Measurements from ENCODE around the gene AMBP.

Gene AMBP

GRCh38 chr9:114112778-114113584 lies 34.9 kb upstream of the AMBP start:
- DNase-seq (ENCODE audit: low read depth in 2 of 2): no peak

DNA sequence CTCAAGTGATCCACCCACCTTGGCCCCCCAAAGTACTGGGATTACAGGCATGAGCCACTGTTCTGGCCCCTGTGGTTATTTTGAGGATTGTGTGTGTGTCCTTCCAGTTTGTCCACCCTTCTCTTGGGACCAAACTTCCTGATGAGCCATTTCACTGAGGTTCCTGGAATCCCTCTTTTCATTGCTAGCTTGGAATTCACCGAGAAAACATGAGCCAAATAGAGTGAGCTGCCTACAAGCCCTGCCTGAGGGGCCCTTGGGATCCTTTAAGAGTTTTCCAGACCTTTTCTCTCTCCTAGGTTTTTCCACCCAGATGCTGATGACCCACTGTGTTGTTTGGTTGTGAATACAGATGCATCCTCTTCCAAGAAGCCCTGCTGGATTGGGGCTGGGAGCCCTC lies 34.2 kb upstream of the AMBP start:
- DNase-seq (ENCODE audit: low read depth in 2 of 2): no peak

- no peak for DNase-seq (ENCODE audit: low read depth in 2 of 2)
Measured at GRCh38 chr9:114110180-114110579, 32.1 kb upstream of the AMBP start.

DNA sequence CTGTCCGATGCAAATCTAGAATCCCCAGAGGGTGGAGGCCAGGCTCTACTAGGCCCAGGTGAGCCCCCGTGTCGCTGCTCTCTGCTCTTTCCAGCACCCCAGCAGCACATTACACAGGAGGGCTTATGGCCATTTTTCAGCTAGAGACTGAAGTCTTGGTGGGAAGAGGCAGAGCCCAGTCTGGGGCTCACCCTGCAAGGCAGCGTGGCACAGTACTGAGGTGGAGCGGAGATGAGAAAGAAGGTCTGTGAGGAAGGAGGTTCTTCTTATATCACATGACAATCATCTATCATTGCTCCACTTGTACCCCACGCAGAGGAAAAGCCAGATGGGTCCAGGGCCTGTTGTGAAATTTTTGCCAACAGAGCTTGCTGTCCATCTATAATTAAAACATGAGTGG lies 31.0 kb upstream of the AMBP start:
- DNase-seq (ENCODE audit: low read depth in 2 of 2): no peak

DNA sequence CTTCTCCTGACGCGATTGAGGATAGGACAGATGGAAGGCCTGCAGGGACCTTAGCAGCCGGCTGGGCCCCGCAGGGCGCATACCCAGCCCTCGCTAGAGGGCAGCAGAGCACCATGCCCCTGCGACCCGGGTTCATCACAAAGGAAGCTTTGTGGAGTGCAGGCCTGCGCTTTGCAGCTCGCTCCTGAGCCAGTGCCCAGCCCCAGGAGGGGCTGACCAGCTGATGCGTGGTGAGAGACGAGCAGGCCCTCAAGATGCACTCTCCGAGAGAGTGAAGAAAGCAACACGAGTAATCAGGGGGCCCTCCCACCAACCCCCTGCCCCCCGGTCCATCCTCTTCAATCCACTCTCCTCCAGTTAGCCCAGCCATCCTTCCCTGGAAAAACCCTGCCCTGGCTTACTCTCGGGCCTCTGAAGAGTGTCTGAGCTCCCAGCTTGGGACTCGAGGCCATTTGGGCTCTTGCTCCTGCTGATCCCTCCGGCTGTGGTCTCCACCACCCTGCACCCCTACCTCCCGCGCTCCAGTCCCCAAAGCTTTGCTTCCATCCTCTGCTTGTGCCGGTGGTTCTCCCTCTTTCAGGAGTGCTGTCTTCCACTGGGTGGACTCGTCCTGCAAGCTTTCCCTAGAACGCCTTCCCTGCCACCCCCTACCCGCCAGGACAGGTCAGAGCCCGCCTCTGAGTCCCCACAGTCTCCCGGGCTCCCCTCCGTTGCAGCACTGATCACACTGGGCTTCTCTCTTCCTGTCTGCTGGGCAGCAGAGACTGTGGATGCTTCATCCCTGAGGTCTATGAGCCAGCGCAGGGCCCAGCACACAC lies 30.1 kb upstream of the AMBP start:
- no peak for DNase-seq (ENCODE audit: low read depth in 2 of 2)

GRCh38 chr9:114107286-114108001 lies 29.3 kb upstream of the AMBP start:
- DNase-seq (ENCODE audit: low read depth in 2 of 2): no peak

- no peak for DNase-seq (ENCODE audit: low read depth in 2 of 2)
Measured at GRCh38 chr9:114105236-114105635, 27.1 kb upstream of the AMBP start.

- DNase-seq (ENCODE audit: low read depth in 2 of 2): no peak
Measured at GRCh38 chr9:114102484-114102883, 24.4 kb upstream of the AMBP start.

DNA sequence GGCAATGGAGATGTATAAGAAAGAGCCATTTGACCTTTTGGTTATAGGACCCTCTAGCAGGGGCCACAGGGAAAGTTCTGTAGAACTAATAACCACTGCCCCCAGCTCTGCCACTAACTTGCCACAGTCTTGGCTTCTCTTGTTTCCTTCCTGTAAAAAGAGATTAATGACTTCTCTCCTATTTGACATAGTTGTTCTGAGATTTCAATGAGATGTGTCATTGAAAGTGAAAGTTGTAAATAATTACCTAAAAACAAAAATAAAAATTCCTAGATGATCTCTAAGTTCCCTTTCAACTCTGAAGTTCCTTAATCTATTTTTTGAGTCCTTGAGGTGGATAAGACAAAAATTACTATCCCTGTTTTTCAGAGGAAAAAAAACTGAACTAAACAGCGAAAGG lies 22.4 kb upstream of the AMBP start:
- DNase-seq (ENCODE audit: low read depth in 2 of 2): no peak

- no peak for DNase-seq (ENCODE audit: low read depth in 2 of 2)
Measured at GRCh38 chr9:114099669-114100270, 21.7 kb upstream of the AMBP start.

- no peak for DNase-seq (ENCODE audit: low read depth in 2 of 2)
Measured at GRCh38 chr9:114098936-114099668, 21.0 kb upstream of the AMBP start, which contains the start of gene KIF12. Gene KIF12, minus strand, starts transcription at chr9:114099292. Its CDS starts 16 bp downstream, at chr9:114099276.

DNA sequence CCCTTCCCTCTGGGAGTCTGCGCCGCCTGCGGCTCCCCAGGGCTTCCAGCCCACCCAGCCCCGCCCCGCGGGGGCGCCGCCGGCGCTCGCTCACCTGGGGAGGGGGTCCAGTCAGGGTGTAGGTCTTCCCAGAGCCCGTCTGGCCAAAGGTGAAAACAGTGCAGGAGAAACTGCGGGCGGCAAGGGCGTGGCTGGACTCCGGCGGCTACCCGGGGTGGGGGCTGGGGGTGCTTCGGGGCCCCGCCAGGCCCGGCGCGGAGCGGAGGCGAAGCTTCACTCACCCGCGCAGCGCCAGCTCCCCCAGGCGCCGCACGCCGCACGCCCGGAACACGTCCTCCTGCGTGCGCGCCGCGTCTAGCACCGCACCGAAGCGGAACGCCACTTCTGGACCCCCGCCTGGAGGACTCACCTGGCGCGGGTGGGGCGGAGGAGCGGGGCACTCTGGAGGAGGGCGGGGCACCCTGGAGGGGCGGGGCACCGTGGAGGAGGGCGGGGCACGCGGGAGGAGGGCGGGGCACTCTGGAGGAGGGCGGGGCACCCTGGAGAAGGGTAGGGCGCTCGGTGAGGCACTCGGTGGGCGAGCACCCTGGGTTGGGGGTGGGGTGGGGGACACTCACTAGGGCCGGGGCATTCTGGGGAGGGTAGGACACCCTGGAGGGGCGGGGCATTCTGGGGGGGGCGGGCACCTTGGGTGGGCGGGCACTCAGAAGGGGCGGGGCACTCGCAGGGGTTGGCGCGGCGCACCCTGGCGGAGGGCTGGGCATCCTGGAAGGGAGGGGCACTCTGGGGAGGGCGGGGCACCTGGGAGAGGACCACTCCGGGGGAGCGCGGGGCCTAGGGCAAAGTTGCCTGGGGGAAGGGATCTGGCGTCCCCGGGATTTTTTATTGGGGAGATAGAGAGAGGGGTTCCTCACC lies 20.2 kb upstream of the AMBP start:
- DNase-seq (ENCODE audit: low read depth in 2 of 2): no peak

DNA sequence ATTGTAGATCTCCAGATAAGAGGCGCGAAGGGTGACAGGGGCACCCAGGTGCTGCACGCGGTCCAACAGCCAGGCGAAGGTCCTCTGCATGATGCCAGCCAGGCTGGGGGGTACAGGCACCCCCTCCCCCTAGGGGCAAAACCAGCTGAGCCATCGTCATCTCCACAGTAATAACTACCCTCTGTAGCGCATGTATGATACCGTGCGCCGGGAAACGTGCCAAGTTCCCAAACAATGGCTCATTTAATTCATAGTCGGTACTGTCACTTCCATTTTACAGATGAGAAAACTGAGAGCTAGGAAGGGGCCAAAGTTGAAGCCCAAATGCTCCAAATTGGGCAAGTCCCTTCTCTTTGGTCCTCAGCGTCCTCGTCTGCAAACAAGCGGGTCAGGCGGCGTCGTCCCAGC lies 19.5 kb upstream of the AMBP start:
- DNase-seq (ENCODE audit: low read depth in 2 of 2): no peak

- no peak for DNase-seq (ENCODE audit: low read depth in 2 of 2)
Measured at GRCh38 chr9:114096866-114097612, 18.9 kb upstream of the AMBP start.

DNA sequence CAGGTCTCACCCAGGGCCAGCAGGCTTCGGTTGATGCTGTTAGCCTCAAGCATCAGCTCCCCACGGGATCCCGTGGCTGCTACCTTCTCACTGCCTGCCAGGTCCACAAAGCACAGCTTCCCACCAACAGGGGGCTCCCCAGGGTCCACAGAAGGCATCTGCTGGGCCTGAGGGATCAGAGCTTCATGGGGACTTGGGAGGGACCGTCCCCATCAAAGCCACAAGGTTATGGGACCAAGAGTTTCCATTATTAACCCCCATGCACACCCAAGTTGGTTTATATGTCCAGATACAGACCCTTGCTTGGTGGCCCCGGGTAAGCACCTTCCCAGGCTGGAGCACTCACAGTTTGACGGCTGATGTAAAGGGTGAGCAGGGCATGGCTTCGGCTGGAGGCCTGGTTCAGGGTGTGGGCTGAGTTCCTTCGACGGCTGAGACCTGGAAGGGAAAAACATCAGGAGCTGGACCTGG lies 18.0 kb upstream of the AMBP start:
- DNase-seq (ENCODE audit: low read depth in 2 of 2): no peak

DNA sequence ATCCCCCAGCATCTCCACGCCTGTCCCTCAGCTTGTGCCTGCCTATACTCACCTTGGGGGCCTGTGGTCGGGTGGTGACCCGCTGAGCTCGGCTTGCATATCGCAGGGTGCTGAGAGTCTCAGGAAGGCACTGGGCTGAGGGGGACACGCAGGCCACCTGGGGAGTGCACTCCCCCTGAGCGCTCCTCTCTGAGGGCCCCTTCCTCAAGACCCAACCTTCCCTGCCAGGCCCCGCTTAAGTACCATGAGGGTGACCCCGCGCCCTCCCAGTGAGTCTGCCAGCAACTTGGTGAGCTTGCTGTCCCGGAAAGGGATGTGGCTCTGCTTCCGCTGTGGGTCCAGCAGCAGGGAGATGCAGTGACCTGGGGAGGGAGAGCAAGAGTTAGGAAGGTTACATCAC lies 16.9 kb upstream of the AMBP start:
- no peak for DNase-seq (ENCODE audit: low read depth in 2 of 2)

- no peak for DNase-seq (ENCODE audit: low read depth in 2 of 2)
Measured at GRCh38 chr9:114093761-114094505, 15.8 kb upstream of the AMBP start.

DNA sequence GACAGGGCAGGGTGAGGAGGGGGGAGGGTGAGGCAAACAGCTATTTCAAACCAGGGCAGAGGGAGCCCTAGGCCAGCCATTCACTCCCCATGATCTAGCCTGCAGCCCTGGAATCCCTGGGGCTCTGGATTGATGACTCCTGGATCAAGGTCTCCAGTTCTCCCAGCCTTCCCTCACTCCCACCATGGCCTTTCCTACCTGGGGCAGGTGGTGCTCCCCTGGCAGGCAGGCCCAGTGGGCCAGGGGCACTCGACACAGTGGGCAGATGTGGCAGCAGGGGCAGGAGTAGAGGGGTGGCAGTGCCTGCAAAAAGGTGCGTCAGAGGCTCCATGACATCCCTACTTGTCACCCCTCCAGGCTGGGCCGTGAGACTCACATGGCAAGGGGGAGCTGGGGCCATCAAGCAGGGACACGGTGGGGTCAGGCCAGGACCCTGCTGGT lies 15.0 kb upstream of the AMBP start:
- no peak for DNase-seq (ENCODE audit: low read depth in 2 of 2)

DNA sequence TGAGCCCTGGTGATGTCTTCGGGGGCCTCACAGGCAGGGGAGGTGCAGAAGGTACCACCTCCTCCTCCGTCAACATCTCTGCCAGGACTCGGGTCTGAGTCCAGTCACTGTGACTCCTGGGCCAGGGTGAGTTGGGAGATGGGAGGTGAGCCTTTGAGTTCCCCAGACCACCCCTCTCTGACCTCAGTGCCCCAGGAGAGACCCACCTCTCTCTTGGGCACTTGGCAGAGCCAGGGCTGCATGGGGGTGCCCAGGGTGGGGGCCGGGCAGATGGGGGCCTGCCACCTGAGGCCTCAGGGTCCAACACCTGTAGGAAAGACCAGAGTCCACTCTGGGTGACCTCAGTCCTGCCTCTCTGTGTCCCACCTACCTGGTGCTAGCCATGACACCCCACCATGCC lies 14.2 kb upstream of the AMBP start:
- no peak for DNase-seq (ENCODE audit: low read depth in 2 of 2)
